Dendritic cell treated with granulocyte-macrophage colony-stimulating factor and Interleukin-4, amounts not matched to agents 40 ng/mL and 50 ng/mL, for 4 days (primary cell): ENCODE measurements around the gene STK11.

Source experiments
- H3K27ac Mint-ChIP-seq: one replicate; pipeline ENCODE4 v1.8.0; 2022; ENCODE audit warnings: mild to moderate bottlenecking, mixed read lengths
- H3K27me3 Mint-ChIP-seq: one replicate; pipeline ENCODE4 v1.8.0; 2022; ENCODE audit warnings: mild to moderate bottlenecking, mixed read lengths
- H3K36me3 Mint-ChIP-seq: one replicate; pipeline ENCODE4 v1.8.0; 2022; ENCODE audit warnings: low read depth, mixed read lengths
- H3K4me1 Mint-ChIP-seq: one replicate; pipeline ENCODE4 v1.8.0; 2022; ENCODE audit warnings: low read depth, mixed read lengths
- H3K4me3 Mint-ChIP-seq: one replicate; pipeline ENCODE4 v1.8.0; 2022; ENCODE audit warnings: mild to moderate bottlenecking, moderate library complexity, mixed read lengths
- H3K9me3 Mint-ChIP-seq: one replicate; pipeline ENCODE4 v1.8.0; 2022; ENCODE audit warnings: mixed read lengths
- intact Hi-C: fragments of 100-400 bp; cut with micrococcal nuclease; formaldehyde crosslinking; loops from one replicate; pipeline ENCODE4 v1.15.0; 2022

STK11 gene

GRCh38 chr19:1230783-1231489 lies 25.4 kb downstream of the STK11 start:
- H3K4me1 Mint-ChIP-seq = peaks cover 11% of the 10 kb centered on the region
- peaks cover 28% of the 10 kb centered on the region for H3K36me3 Mint-ChIP-seq
- peaks cover 27% of the 10 kb centered on the region for H3K27me3 Mint-ChIP-seq
- no peak overlapping the region for H3K4me3 Mint-ChIP-seq
- intact Hi-C loops = no loop called here
- H3K27ac Mint-ChIP-seq = no peak overlapping the region
- H3K9me3 Mint-ChIP-seq = no peaks in the 10 kb centered on the region

GRCh38 chr19:1231729-1232637 lies 26.4 kb downstream of the STK11 start:
- H3K27me3 Mint-ChIP-seq = peaks cover 35% of the 10 kb centered on the region
- H3K9me3 Mint-ChIP-seq = no peaks in the 10 kb centered on the region
- peaks cover 11% of the 10 kb centered on the region for H3K4me1 Mint-ChIP-seq
- H3K27ac Mint-ChIP-seq = peak overlapping the region; percentile 44
- H3K4me3 Mint-ChIP-seq = no peak overlapping the region
- intact Hi-C loops = no loop called here
- peaks cover 18% of the 10 kb centered on the region for H3K36me3 Mint-ChIP-seq

GRCh38 chr19:1232652-1233072 lies 27.1 kb downstream of the STK11 start:
- H3K27me3 Mint-ChIP-seq = peaks cover 39% of the 10 kb centered on the region
- no peaks in the 10 kb centered on the region for H3K9me3 Mint-ChIP-seq
- H3K36me3 Mint-ChIP-seq = peaks cover 11% of the 10 kb centered on the region
- no peak overlapping the region for H3K27ac Mint-ChIP-seq
- intact Hi-C loops = no loop called here
- H3K4me1 Mint-ChIP-seq = peaks cover 11% of the 10 kb centered on the region
- H3K4me3 Mint-ChIP-seq = no peak overlapping the region

- intact Hi-C loops = no loop called here
- no peak overlapping the region for H3K4me3 Mint-ChIP-seq
- H3K9me3 Mint-ChIP-seq = no peaks in the 10 kb centered on the region
Observed at GRCh38 chr19:1233115-1233667, 27.6 kb downstream of the STK11 start.

GRCh38 chr19:1234051-1234954 lies 28.7 kb downstream of the STK11 start:
- Mint-ChIP-seq H3K4me3 (no peak overlapping the region), H3K27me3 (peaks cover 48% of the 10 kb centered on the region), H3K27ac (no peak overlapping the region), H3K9me3 (no peaks in the 10 kb centered on the region), H3K4me1 (peaks cover 21% of the 10 kb centered on the region), H3K36me3 (no peaks in the 10 kb centered on the region)
- intact Hi-C loops = no loop called here

More at GRCh38 chr19:1233115-1233667, 27.6 kb downstream of the STK11 start:
- H3K36me3 Mint-ChIP-seq = peaks cover 6% of the 10 kb centered on the region
- peaks cover 12% of the 10 kb centered on the region for H3K4me1 Mint-ChIP-seq
- H3K27ac Mint-ChIP-seq = no peak overlapping the region
- H3K27me3 Mint-ChIP-seq = peaks cover 40% of the 10 kb centered on the region

- no peaks in the 10 kb centered on the region for H3K36me3 Mint-ChIP-seq
- H3K9me3 Mint-ChIP-seq = no peaks in the 10 kb centered on the region
- H3K4me1 Mint-ChIP-seq = peaks cover 25% of the 10 kb centered on the region
Observed at GRCh38 chr19:1234955-1235380, 29.4 kb downstream of the STK11 start.

GRCh38 chr19:1235625-1236538 lies 30.3 kb downstream of the STK11 start:
- no peak overlapping the region for H3K27ac Mint-ChIP-seq
- intact Hi-C loops = no loop called here
- H3K36me3 Mint-ChIP-seq = no peaks in the 10 kb centered on the region
- peak overlapping the region; percentile 40 for H3K4me3 Mint-ChIP-seq
- peaks cover 26% of the 10 kb centered on the region for H3K4me1 Mint-ChIP-seq
- no peaks in the 10 kb centered on the region for H3K9me3 Mint-ChIP-seq
- H3K27me3 Mint-ChIP-seq = peaks cover 50% of the 10 kb centered on the region

More at GRCh38 chr19:1234955-1235380, 29.4 kb downstream of the STK11 start:
- Mint-ChIP-seq H3K27ac (no peak overlapping the region), H3K4me3 (no peak overlapping the region), H3K27me3 (peaks cover 50% of the 10 kb centered on the region)
- intact Hi-C loops = no loop called here

- intact Hi-C loops = no loop called here
- H3K36me3 Mint-ChIP-seq = no peaks in the 10 kb centered on the region
- peaks cover 51% of the 10 kb centered on the region for H3K27me3 Mint-ChIP-seq
- H3K4me3 Mint-ChIP-seq = peak overlapping the region; percentile 40
- H3K4me1 Mint-ChIP-seq = peaks cover 31% of the 10 kb centered on the region
- H3K9me3 Mint-ChIP-seq = no peaks in the 10 kb centered on the region
- H3K27ac Mint-ChIP-seq = no peak overlapping the region
Observed at GRCh38 chr19:1236576-1236975, 31.0 kb downstream of the STK11 start.

- Mint-ChIP-seq H3K27ac (no peak overlapping the region), H3K9me3 (no peaks in the 10 kb centered on the region), H3K27me3 (peaks cover 49% of the 10 kb centered on the region), H3K36me3 (peaks cover 2% of the 10 kb centered on the region), H3K4me1 (peaks cover 28% of the 10 kb centered on the region), H3K4me3 (peak overlapping the region; percentile 62)
- intact Hi-C loops = no loop called here
Observed at GRCh38 chr19:1237027-1237659, 31.6 kb downstream of the STK11 start.

GRCh38 chr19:1237754-1238368 lies 32.3 kb downstream of the STK11 start, which contains the start of gene CBARP:
Gene CBARP (minus strand): TSS chr19:1238005. CDS start chr19:1236100, 1,905 bp downstream.
- Mint-ChIP-seq H3K4me1 (peaks cover 32% of the 10 kb centered on the region), H3K27ac (peak within 1 kb of the TSS; percentile 59), H3K4me3 (peak within 1 kb of the TSS; percentile 68), H3K9me3 (no peaks in the 10 kb centered on the region), H3K27me3 (peaks cover 49% of the 10 kb centered on the region), H3K36me3 (peaks cover 8% of the 10 kb centered on the region)
- intact Hi-C loops = no loop called here

- peaks cover 40% of the 10 kb centered on the region for H3K4me1 Mint-ChIP-seq
- H3K27me3 Mint-ChIP-seq = peaks cover 44% of the 10 kb centered on the region
- H3K36me3 Mint-ChIP-seq = peaks cover 14% of the 10 kb centered on the region
- intact Hi-C loops = no loop called here
- peak overlapping the region; percentile 68 for H3K4me3 Mint-ChIP-seq
- no peaks in the 10 kb centered on the region for H3K9me3 Mint-ChIP-seq
- H3K27ac Mint-ChIP-seq = peak overlapping the region; percentile 59
Observed at GRCh38 chr19:1238369-1239303, 33.1 kb downstream of the STK11 start.
